Measurements from ENCODE around the gene KHNYN.
A peak's percentile ranks its signal among the peaks of the same experiment; 100 is the strongest.

KHNYN gene

GRCh38 chr14:24401810-24402702, 27.7 kb upstream of the KHNYN start:
- DNase-seq (ENCODE audit: low read depth in 2 of 2) = no peak
- TF ChIP-seq CTCF (IDR thresholded peaks at IDR 0.05; ENCODE audit: low read depth, low read length) = no peak
- H3K4me3 ChIP-seq (replicated peaks in 1 of 2; ENCODE audit: low read depth in 2 of 2, low read length in 2 of 2) = no peak overlapping the region

- no peak overlapping the region for H3K4me3 ChIP-seq (replicated peaks in 1 of 2; ENCODE audit: low read depth in 2 of 2, low read length in 2 of 2)
- TF ChIP-seq CTCF (IDR thresholded peaks at IDR 0.05; ENCODE audit: low read depth, low read length) = no peak
- DNase-seq (ENCODE audit: low read depth in 2 of 2) = peak; percentile 45 to 57
These were observed 26.3 kb upstream of the KHNYN start for GRCh38 chr14:24403294-24403998.

- DNase-seq (ENCODE audit: low read depth in 2 of 2) = no peak
- no peak for TF ChIP-seq CTCF (IDR thresholded peaks at IDR 0.05; ENCODE audit: low read depth, low read length)
- H3K4me3 ChIP-seq (replicated peaks in 1 of 2; ENCODE audit: low read depth in 2 of 2, low read length in 2 of 2) = no peak overlapping the region
These were observed 24.9 kb upstream of the KHNYN start for GRCh38 chr14:24404814-24405213.

- DNase-seq (ENCODE audit: low read depth in 2 of 2) = no peak
- TF ChIP-seq CTCF (IDR thresholded peaks at IDR 0.05; ENCODE audit: low read depth, low read length) = no peak
- H3K4me3 ChIP-seq (replicated peaks in 1 of 2; ENCODE audit: low read depth in 2 of 2, low read length in 2 of 2) = no peak overlapping the region
These were observed 23.3 kb upstream of the KHNYN start for GRCh38 chr14:24406416-24406815.

- TF ChIP-seq CTCF (IDR thresholded peaks at IDR 0.05; ENCODE audit: low read depth, low read length) = no peak
- no peak for DNase-seq (ENCODE audit: low read depth in 2 of 2)
- no peak overlapping the region for H3K4me3 ChIP-seq (replicated peaks in 1 of 2; ENCODE audit: low read depth in 2 of 2, low read length in 2 of 2)
These were observed 22.0 kb upstream of the KHNYN start for GRCh38 chr14:24407608-24408325.

- TF ChIP-seq CTCF (IDR thresholded peaks at IDR 0.05; ENCODE audit: low read depth, low read length) = no peak
- H3K4me3 ChIP-seq (replicated peaks in 1 of 2; ENCODE audit: low read depth in 2 of 2, low read length in 2 of 2) = no peak overlapping the region
- DNase-seq (ENCODE audit: low read depth in 2 of 2) = peak in 1 of 2 donors; percentile 54
These were observed 21.0 kb upstream of the KHNYN start for GRCh38 chr14:24408764-24409163.

All from cardiac fibroblast (primary cell).